Esophagus squamous epithelium (tissue), 5 donors: ENCODE results near the gene DOHH. TPM values are rescaled to one million over a fixed set of nuclear protein-coding genes. Genes with fewer than 3 reads are reported as not detected.

Source experiments
- DNase-seq: peaks from one replicate; lab custom pipeline; 2025; lab: John Stamatoyannopoulos, UW
- H3K27ac ChIP-seq, 4 donors: fragments of 200-600 bp; sonication (generic); one replicate each; pipeline ENCODE4 v1.5.1; 2016 to 2019; ENCODE audit warnings: mild to moderate bottlenecking in 1 of 4
- H3K27me3 ChIP-seq, 4 donors: fragments of 200-600 bp; sonication (generic); 1 replicate in 3 of 4; 2 replicates in 1 of 4; pipeline versions ENCODE4 v1.5.1 to v1.6.0; 2017 to 2021; ENCODE audit warnings: antibody characterized with exemption in 1 of 4
- H3K36me3 ChIP-seq, 3 donors: fragments of 200-600 bp; sonication (generic); one replicate each; pipeline ENCODE4 v1.5.1; 2016 to 2019
- H3K4me1 ChIP-seq, 3 donors: fragments of 200-600 bp; sonication (generic); one replicate each; pipeline ENCODE4 v1.5.1; 2017 to 2019
- H3K4me3 ChIP-seq, 4 donors: fragments of 200-600 bp; sonication (generic); 1 replicate in 3 of 4; 2 replicates in 1 of 4; pipeline ENCODE4 v1.5.1; 2016 to 2019; ENCODE audit warnings: mild to moderate bottlenecking in 2 of 4, moderate library complexity in 1 of 4
- H3K9me3 ChIP-seq, 3 donors: fragments of 200-600 bp; sonication (generic); one replicate each; pipeline ENCODE4 v1.5.1; 2016 to 2019
- POLR2A ChIP-seq, 4 donors: fragments of 450-650 bp; IDR thresholded peaks; one replicate each; pipeline ENCODE4 v1.6.1; 2017; ENCODE audit warnings: antibody characterized with exemption in 4 of 4, mild to moderate bottlenecking in 4 of 4, moderate library complexity in 3 of 4
- WGBS, 2 donors: methylation state at CpG; one replicate each; pipeline ENCODE4 v1.1.5; 2018; 5-methylcytosine and 5-hydroxymethylcytosine counted together
- intact Hi-C: fragments of 100-400 bp; cut with DNase I; formaldehyde crosslinking; loops from one replicate; pipeline ENCODE4 v1.15.0; 2022
- total RNA-seq, 4 donors: library from RNA; depleted of rRNA; stranded (reverse); fragments of >200 nt; gene quantifications; one replicate each; pipeline ENCODE4 v1.1.0, GENCODE V29; 2016
- TF ChIP-seq, protein P1 (sequence below), 6 experiments: fragments of 450-650 bp in 4 of 6; fragments of 200-600 bp in 2 of 6; sonication (generic) in 2 of 6; IDR thresholded peaks; one replicate each; pipeline ENCODE4 v1.5.1; 2016 to 2019; ENCODE audit warnings: antibody characterized with exemption in 6 of 6, mild to moderate bottlenecking in 4 of 6, moderate library complexity in 4 of 6
- donor health status: DM: yes; HTN: yes; CAD: no.

The DOHH gene
- total RNA-seq, 4 donors from 2014 or later = 21.0 to 29.5 (median 26.4) TPM

DNA sequence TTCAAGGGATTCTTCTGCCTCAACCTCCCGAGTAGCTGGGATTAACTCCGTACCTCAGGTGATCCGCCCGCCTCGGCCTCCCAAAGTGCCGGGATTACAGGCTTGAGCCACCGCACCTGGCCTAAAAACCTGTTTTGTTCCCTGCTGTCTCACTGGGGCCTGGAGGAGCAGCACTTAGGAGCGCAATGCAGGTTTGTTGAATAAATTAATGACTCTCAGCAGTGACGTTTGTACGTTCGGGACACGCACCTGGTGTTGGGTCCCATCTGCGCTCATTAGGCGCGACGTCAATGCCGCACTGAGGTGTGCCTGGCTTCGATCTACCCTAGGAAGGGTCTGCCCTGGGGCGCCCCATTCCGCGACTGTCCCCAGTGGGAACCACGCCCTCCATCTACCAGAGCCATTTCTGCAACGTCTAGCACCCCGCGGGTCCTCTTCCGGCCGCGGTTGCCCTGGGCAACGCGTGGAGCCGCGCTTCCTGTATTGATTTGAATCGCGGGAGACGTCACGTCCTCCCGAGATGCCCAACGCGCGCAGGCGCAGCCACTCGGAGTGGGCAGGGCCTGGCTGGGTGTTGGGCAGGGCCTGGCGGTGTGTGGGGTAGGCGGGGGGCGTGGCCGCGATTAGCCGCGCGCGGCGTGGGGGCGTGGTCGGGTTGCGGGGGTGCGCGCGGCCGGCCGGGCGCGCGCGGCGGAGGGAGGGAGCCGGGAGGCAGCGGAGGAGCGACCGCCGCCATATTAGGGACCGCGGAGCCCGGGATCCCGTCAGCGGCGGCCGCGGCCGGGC, 5.3 kb upstream of the DOHH start, which contains the start of gene FZR1:
Gene FZR1, plus strand, starts transcription at position 714 of the 786 bp plus-strand sequence. CDS start 16,679 bp downstream, outside the sequence.
- peak within 1 kb of the TSS; percentile 92 to 98 (median 96) for H3K27ac ChIP-seq
- H3K9me3 ChIP-seq = no peaks in the 10 kb centered on the region
- H3K4me3 ChIP-seq = peak within 1 kb of the TSS; percentile 80 to 100 (median 96)
- TF ChIP-seq, protein P1, sequence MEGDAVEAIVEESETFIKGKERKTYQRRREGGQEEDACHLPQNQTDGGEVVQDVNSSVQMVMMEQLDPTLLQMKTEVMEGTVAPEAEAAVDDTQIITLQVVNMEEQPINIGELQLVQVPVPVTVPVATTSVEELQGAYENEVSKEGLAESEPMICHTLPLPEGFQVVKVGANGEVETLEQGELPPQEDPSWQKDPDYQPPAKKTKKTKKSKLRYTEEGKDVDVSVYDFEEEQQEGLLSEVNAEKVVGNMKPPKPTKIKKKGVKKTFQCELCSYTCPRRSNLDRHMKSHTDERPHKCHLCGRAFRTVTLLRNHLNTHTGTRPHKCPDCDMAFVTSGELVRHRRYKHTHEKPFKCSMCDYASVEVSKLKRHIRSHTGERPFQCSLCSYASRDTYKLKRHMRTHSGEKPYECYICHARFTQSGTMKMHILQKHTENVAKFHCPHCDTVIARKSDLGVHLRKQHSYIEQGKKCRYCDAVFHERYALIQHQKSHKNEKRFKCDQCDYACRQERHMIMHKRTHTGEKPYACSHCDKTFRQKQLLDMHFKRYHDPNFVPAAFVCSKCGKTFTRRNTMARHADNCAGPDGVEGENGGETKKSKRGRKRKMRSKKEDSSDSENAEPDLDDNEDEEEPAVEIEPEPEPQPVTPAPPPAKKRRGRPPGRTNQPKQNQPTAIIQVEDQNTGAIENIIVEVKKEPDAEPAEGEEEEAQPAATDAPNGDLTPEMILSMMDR (IDR thresholded peaks at IDR 0.05) = peak in 1 of 6 experiments; percentile 12
- TF ChIP-seq POLR2A (IDR thresholded peaks at IDR 0.05) = peak in 3 of 4 donors; percentile 80 to 88 (median 88)
- peak; percentile 93 for DNase-seq
- peaks cover 0 to 24% (median 0%) of the 10 kb centered on the region in 3 donors for H3K36me3 ChIP-seq
- WGBS, 2 donors = 3 to 4% methylated on average over 13 to 25 of the region's 79 CpGs
- intact Hi-C loops = loop anchor here (5.0 kb wide), 1 partner anchor 62 kb away; no protein-coding TSS in a partner anchor
- no peaks in the 10 kb centered on the region for H3K27me3 ChIP-seq
- peaks cover 11 to 59% (median 20%) of the 10 kb centered on the region in 3 donors for H3K4me1 ChIP-seq

DNA sequence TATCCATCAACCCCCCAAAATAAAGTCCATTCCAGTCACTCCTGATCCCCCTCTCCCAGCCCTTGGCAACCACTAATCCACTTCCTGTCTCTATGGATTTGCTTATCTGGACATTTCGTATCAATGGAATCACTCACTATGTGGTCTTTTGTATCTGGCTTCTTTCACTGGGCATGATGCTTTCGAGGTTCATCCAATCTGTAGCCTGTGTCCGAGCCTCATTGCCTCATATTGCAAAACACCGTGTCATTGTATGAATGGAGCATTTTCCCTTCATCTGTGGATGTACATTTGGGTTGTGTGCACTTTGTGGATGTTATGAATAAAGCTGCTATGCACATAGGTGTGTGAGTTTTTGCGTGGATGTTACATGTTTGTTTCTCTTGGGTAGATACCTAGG, 4.3 kb upstream of the DOHH start:
- intact Hi-C loops = loop anchor here (5.0 kb wide), 1 partner anchor 63 kb away; no protein-coding TSS in a partner anchor
- Histone ChIP-seq H3K9me3 (no peaks in the 10 kb centered on the region), H3K4me1 (peaks cover 11 to 55% (median 22%) of the 10 kb centered on the region in 3 donors), H3K36me3 (peaks cover 0 to 13% (median 0%) of the 10 kb centered on the region in 3 donors), H3K4me3 (no peak overlapping the region), H3K27me3 (no peaks in the 10 kb centered on the region), H3K27ac (peak overlapping the region in 3 of 4 donors; percentile 94 to 98 (median 98))
- TF ChIP-seq, protein P1 (IDR thresholded peaks at IDR 0.05) = no peak
- TF ChIP-seq POLR2A (IDR thresholded peaks at IDR 0.05) = no peak
- no peak for DNase-seq
- WGBS, 2 donors = 76 to 90% methylated on average over 5 of the region's 5 CpGs

DNA sequence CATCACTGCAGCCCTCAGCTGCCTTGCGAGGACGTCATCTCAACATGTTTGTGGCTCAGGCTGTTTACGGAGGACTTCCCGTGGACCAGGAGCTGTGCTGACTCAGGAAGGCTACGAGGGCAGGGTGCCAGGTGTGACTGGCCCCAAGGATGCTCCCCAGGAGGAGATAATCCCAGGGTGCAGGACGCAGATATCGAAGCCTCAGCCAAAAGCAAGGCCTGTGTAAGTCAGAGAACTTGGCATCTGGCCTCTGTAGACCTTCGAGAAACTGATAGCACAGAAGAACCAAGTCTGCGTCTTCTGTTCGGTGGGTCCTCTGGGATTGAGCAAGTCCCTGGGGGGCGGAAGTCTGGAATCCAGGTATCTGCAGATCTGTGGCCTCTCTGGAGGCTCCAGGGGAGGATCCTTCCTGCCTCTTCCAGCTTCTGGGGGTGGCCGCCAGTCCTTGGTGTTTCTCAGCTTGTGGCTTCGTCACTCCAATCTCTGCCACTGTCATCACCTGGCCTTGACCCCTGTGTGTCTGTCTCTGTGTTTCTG, 2.6 kb upstream of the DOHH start:
- intact Hi-C loops = no loop called here
- WGBS, 2 donors = 84 to 95% methylated on average over 6 to 10 of the region's 13 CpGs
- TF ChIP-seq, protein P1 (IDR thresholded peaks at IDR 0.05) = no peak
- TF ChIP-seq POLR2A (IDR thresholded peaks at IDR 0.05) = no peak
- H3K36me3 ChIP-seq = no peaks in the 10 kb centered on the region
- H3K27me3 ChIP-seq = no peaks in the 10 kb centered on the region
- H3K27ac ChIP-seq = no peak overlapping the region
- no peak overlapping the region for H3K4me3 ChIP-seq
- no peaks in the 10 kb centered on the region for H3K9me3 ChIP-seq
- H3K4me1 ChIP-seq = peaks cover 11 to 53% (median 27%) of the 10 kb centered on the region in 3 donors
- DNase-seq = no peak

DNA sequence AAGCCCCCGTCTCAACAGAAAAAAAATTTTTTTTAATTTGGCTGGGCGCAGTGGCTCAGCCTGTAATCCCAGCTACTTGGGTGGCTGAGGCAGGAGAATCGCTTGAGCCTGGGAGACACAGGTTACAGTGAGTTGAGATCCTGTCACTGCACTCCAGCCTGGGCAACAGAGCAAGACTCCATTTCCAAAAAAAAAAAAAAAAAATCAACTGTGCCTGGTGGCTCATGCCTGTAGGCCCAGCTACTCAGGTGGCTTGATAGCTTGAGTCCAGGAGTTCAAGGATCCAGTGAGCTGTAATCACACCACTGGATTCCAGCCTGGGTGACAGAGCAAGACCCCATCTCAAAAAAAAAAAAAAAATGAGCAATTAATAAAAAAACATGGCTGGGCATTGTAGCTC, 1.3 kb upstream of the DOHH start:
- DNase-seq = no peak
- peaks cover 5 to 40% (median 20%) of the 10 kb centered on the region in 3 donors for H3K4me1 ChIP-seq
- H3K27ac ChIP-seq = no peak overlapping the region
- intact Hi-C loops = no loop called here
- no peaks in the 10 kb centered on the region for H3K9me3 ChIP-seq
- peaks cover 0 to 8% (median 0%) of the 10 kb centered on the region in 3 donors for H3K36me3 ChIP-seq
- WGBS, 2 donors = 77 to 85% methylated on average over 3 of the region's 3 CpGs
- no peak for TF ChIP-seq POLR2A (IDR thresholded peaks at IDR 0.05)
- TF ChIP-seq, protein P1 (IDR thresholded peaks at IDR 0.05) = no peak
- no peak overlapping the region for H3K4me3 ChIP-seq
- H3K27me3 ChIP-seq = no peaks in the 10 kb centered on the region
